Stimulated activated memory B cell treated with anti-CD40 and anti-IgM and Interleukin-4, amounts not matched to agents 10 μg/mL and 1 μg/mL and 100 μg/mL, for 72 hours (primary cell): ENCODE data around the gene ARHGAP26.
A peak's percentile ranks its signal among the peaks of the same experiment; 100 is the strongest.
"Not testable (repeated sequence)": the region's sequence is repeated elsewhere in the genome, so short reads cannot be mapped to it uniquely, and the experiment has no call there.

Experiments used
- ATAC-seq: fragments of 150-1000 bp; cut with Tn5 transposase; 2 replicates; pipeline ENCODE4 v1.10.0; 2021
- H3K27ac Mint-ChIP-seq: one replicate; pipeline ENCODE4 v1.8.0; 2022; ENCODE audit warnings: mild to moderate bottlenecking, mixed read lengths
- H3K27me3 Mint-ChIP-seq: one replicate; pipeline ENCODE4 v1.8.0; 2022; ENCODE audit warnings: mixed read lengths
- H3K36me3 Mint-ChIP-seq: one replicate; pipeline ENCODE4 v1.8.0; 2022; ENCODE audit warnings: mixed read lengths
- H3K4me1 Mint-ChIP-seq: one replicate; pipeline ENCODE4 v1.8.0; 2022; ENCODE audit warnings: mixed read lengths
- H3K4me3 Mint-ChIP-seq: one replicate; pipeline ENCODE4 v1.8.0; 2022; ENCODE audit warnings: mild to moderate bottlenecking, moderate library complexity, mixed read lengths
- H3K9me3 Mint-ChIP-seq: one replicate; pipeline ENCODE4 v1.8.0; 2022; ENCODE audit warnings: mixed read lengths

The ARHGAP26 gene

GRCh38 chr5:142971303-142972013 is 201.3 kb downstream of the ARHGAP26 start:
- Mint-ChIP-seq H3K4me3 (no peak overlapping the region), H3K9me3 (no peaks in the 10 kb centered on the region), H3K36me3 (no peaks in the 10 kb centered on the region), H3K4me1 (peaks cover 11% of the 10 kb centered on the region), H3K27me3 (no peaks in the 10 kb centered on the region), H3K27ac (no peak overlapping the region)
- ATAC-seq: no peak

GRCh38 chr5:142972064-142972570 is 201.9 kb downstream of the ARHGAP26 start:
- no peak overlapping the region for H3K4me3 Mint-ChIP-seq
- H3K36me3 Mint-ChIP-seq: no peaks in the 10 kb centered on the region
- H3K27ac Mint-ChIP-seq: no peak overlapping the region
- no peaks in the 10 kb centered on the region for H3K9me3 Mint-ChIP-seq
- H3K27me3 Mint-ChIP-seq: no peaks in the 10 kb centered on the region
- peaks cover 11% of the 10 kb centered on the region for H3K4me1 Mint-ChIP-seq
- no peak for ATAC-seq

- H3K27me3 Mint-ChIP-seq: no peaks in the 10 kb centered on the region
- H3K36me3 Mint-ChIP-seq: no peaks in the 10 kb centered on the region
- no peak for ATAC-seq
- H3K4me1 Mint-ChIP-seq: peaks cover 11% of the 10 kb centered on the region
- H3K27ac Mint-ChIP-seq: no peak overlapping the region
- H3K4me3 Mint-ChIP-seq: no peak overlapping the region
- H3K9me3 Mint-ChIP-seq: no peaks in the 10 kb centered on the region
Observed at GRCh38 chr5:142973932-142974331, 203.8 kb downstream of the ARHGAP26 start.

GRCh38 chr5:142974409-142974808 is 204.2 kb downstream of the ARHGAP26 start:
- Mint-ChIP-seq H3K4me3 (no peak overlapping the region), H3K9me3 (no peaks in the 10 kb centered on the region), H3K36me3 (no peaks in the 10 kb centered on the region), H3K4me1 (peaks cover 11% of the 10 kb centered on the region), H3K27ac (no peak overlapping the region), H3K27me3 (no peaks in the 10 kb centered on the region)
- ATAC-seq: no peak

- Mint-ChIP-seq H3K36me3 (no peaks in the 10 kb centered on the region), H3K4me1 (peaks cover 6% of the 10 kb centered on the region), H3K4me3 (no peak overlapping the region), H3K9me3 (no peaks in the 10 kb centered on the region), H3K27me3 (no peaks in the 10 kb centered on the region), H3K27ac (no peak overlapping the region)
- ATAC-seq: peak; percentile 39
Observed at GRCh38 chr5:142976861-142977260, 206.7 kb downstream of the ARHGAP26 start.

- H3K27ac Mint-ChIP-seq: no peak overlapping the region
- ATAC-seq: peak; percentile 41
- H3K4me1 Mint-ChIP-seq: no peaks in the 10 kb centered on the region
- H3K4me3 Mint-ChIP-seq: no peak overlapping the region
- H3K36me3 Mint-ChIP-seq: no peaks in the 10 kb centered on the region
- H3K27me3 Mint-ChIP-seq: no peaks in the 10 kb centered on the region
- no peaks in the 10 kb centered on the region for H3K9me3 Mint-ChIP-seq
Observed at GRCh38 chr5:142977363-142978051, 207.3 kb downstream of the ARHGAP26 start.

- H3K36me3 Mint-ChIP-seq: no peaks in the 10 kb centered on the region
- H3K4me3 Mint-ChIP-seq: no peak overlapping the region
- no peak for ATAC-seq
- no peak overlapping the region for H3K27ac Mint-ChIP-seq
- no peaks in the 10 kb centered on the region for H3K9me3 Mint-ChIP-seq
- no peaks in the 10 kb centered on the region for H3K4me1 Mint-ChIP-seq
- no peaks in the 10 kb centered on the region for H3K27me3 Mint-ChIP-seq
Observed at GRCh38 chr5:142978252-142978651, 208.1 kb downstream of the ARHGAP26 start.

GRCh38 chr5:142978726-142979125 is 208.5 kb downstream of the ARHGAP26 start:
- no peaks in the 10 kb centered on the region for H3K27me3 Mint-ChIP-seq
- H3K36me3 Mint-ChIP-seq: no peaks in the 10 kb centered on the region
- no peak overlapping the region for H3K27ac Mint-ChIP-seq
- ATAC-seq: no peak
- no peaks in the 10 kb centered on the region for H3K9me3 Mint-ChIP-seq
- no peaks in the 10 kb centered on the region for H3K4me1 Mint-ChIP-seq
- no peak overlapping the region for H3K4me3 Mint-ChIP-seq

GRCh38 chr5:142979636-142980035 is 209.5 kb downstream of the ARHGAP26 start:
- Mint-ChIP-seq H3K36me3 (no peaks in the 10 kb centered on the region), H3K4me3 (no peak overlapping the region)

GRCh38 chr5:142981475-142981874 is 211.3 kb downstream of the ARHGAP26 start:
- Mint-ChIP-seq H3K27ac (no peak overlapping the region), H3K36me3 (no peaks in the 10 kb centered on the region), H3K4me1 (no peaks in the 10 kb centered on the region), H3K27me3 (no peaks in the 10 kb centered on the region), H3K4me3 (no peak overlapping the region), H3K9me3 (peaks cover 3% of the 10 kb centered on the region)
- no peak for ATAC-seq

More at GRCh38 chr5:142979636-142980035, 209.5 kb downstream of the ARHGAP26 start:
- Mint-ChIP-seq H3K27me3 (no peaks in the 10 kb centered on the region), H3K9me3 (no peaks in the 10 kb centered on the region), H3K27ac (no peak overlapping the region), H3K4me1 (no peaks in the 10 kb centered on the region)
- ATAC-seq: no peak

GRCh38 chr5:142981886-142982820 is 212.0 kb downstream of the ARHGAP26 start:
- no peak overlapping the region for H3K27ac Mint-ChIP-seq
- no peak for ATAC-seq
- no peaks in the 10 kb centered on the region for H3K27me3 Mint-ChIP-seq
- H3K4me3 Mint-ChIP-seq: no peak overlapping the region
- no peaks in the 10 kb centered on the region for H3K36me3 Mint-ChIP-seq
- H3K4me1 Mint-ChIP-seq: no peaks in the 10 kb centered on the region
- peaks cover 3% of the 10 kb centered on the region for H3K9me3 Mint-ChIP-seq

- no peaks in the 10 kb centered on the region for H3K36me3 Mint-ChIP-seq
- ATAC-seq: peak; percentile 31
- H3K9me3 Mint-ChIP-seq: peaks cover 3% of the 10 kb centered on the region
- no peaks in the 10 kb centered on the region for H3K27me3 Mint-ChIP-seq
- H3K4me1 Mint-ChIP-seq: no peaks in the 10 kb centered on the region
- H3K4me3 Mint-ChIP-seq: no peak overlapping the region
- H3K27ac Mint-ChIP-seq: no peak overlapping the region
Observed at GRCh38 chr5:142982821-142983200, 212.6 kb downstream of the ARHGAP26 start.

- Mint-ChIP-seq H3K27me3 (no peaks in the 10 kb centered on the region), H3K27ac (no peak overlapping the region), H3K4me1 (no peaks in the 10 kb centered on the region), H3K9me3 (peaks cover 9% of the 10 kb centered on the region), H3K36me3 (peaks cover 7% of the 10 kb centered on the region), H3K4me3 (no peak overlapping the region)
- no peak for ATAC-seq
Observed at GRCh38 chr5:142984011-142984410, 213.8 kb downstream of the ARHGAP26 start.

- Mint-ChIP-seq H3K9me3 (peaks cover 9% of the 10 kb centered on the region), H3K36me3 (peaks cover 12% of the 10 kb centered on the region), H3K27ac (no peak overlapping the region), H3K27me3 (no peaks in the 10 kb centered on the region), H3K4me1 (no peaks in the 10 kb centered on the region), H3K4me3 (no peak overlapping the region)
- no peak for ATAC-seq
Observed at GRCh38 chr5:142984525-142984924, 214.3 kb downstream of the ARHGAP26 start.

- H3K4me3 Mint-ChIP-seq, H3K27me3 Mint-ChIP-seq, ATAC-seq, H3K27ac Mint-ChIP-seq, H3K4me1 Mint-ChIP-seq: not testable (repeated sequence)
- H3K36me3 Mint-ChIP-seq: peaks cover 30% of the 10 kb centered on the region
- H3K9me3 Mint-ChIP-seq: peaks cover 12% of the 10 kb centered on the region
Observed at GRCh38 chr5:142989270-142989669, 219.1 kb downstream of the ARHGAP26 start.
